IPS DF 6.9 (cell line): ENCODE results near the gene COL4A4.
A peak's percentile ranks its signal among the peaks of the same experiment; 100 is the strongest.

Experiments
- DNase-seq: peaks from one replicate; pipeline ENCODE4 v3.0.0-alpha.2; 2013; ENCODE audit warnings: low read depth, low spot score
- H3K27ac ChIP-seq: one replicate; pipeline ENCODE4 v1.5.1; 2013; ENCODE audit warnings: low read length, control low read depth
- H3K27me3 ChIP-seq: 2 replicates; pipeline ENCODE4 v1.6.1; 2013; ENCODE audit warnings: mild to moderate bottlenecking, low read length; ENCODE audit not compliant: control insufficient read depth, insufficient read depth
- H3K36me3 ChIP-seq: 2 replicates; pipeline ENCODE4 v1.6.1; 2013; ENCODE audit warnings: low read length; ENCODE audit not compliant: control insufficient read depth, insufficient read depth
- H3K4me1 ChIP-seq: 2 replicates; pipeline ENCODE4 v1.6.1; 2013; ENCODE audit warnings: low read length; ENCODE audit not compliant: control insufficient read depth, insufficient read depth
- H3K4me3 ChIP-seq: 2 replicates; pipeline ENCODE4 v1.5.1; 2013; ENCODE audit warnings: mild to moderate bottlenecking, low read length
- H3K9me3 ChIP-seq: 2 replicates; pipeline ENCODE4 v1.6.1; 2013; ENCODE audit warnings: low read length, inconsistent platforms; ENCODE audit not compliant: control insufficient read depth, insufficient read depth
- whole genome bisulfite sequencing: extraction: QIAGEN DNeasy Blood & Tissue Kit; methylation state at CpG from one replicate; pipeline ENCODE4 v1.1.7; 2013; ENCODE audit warnings: mixed read lengths, missing lambda C conversion rate; ENCODE audit not compliant: insufficient read length, insufficient coverage; 5-methylcytosine and 5-hydroxymethylcytosine counted together

The COL4A4 gene

GRCh38 chr2:227163998-227164762, at the start of gene COL4A4, which contains the start of gene COL4A3:
Gene COL4A4, minus strand, starts transcription at chr2:227164205. Its CDS starts 16,722 bp downstream, at chr2:227147483.
Gene COL4A3, plus strand, starts transcription at chr2:227164624. Its CDS starts 103 bp downstream, at chr2:227164727.
- Histone ChIP-seq H3K27ac (no peak within 1 kb of the TSS), H3K9me3 (no peaks in the 10 kb centered on the region), H3K4me3 (peak within 1 kb of the TSS; percentile 45; the same call in 1 of the 2 replicates), H3K27me3 (peaks cover 7% of the 10 kb centered on the region; the same call in 1 of the 2 replicates), H3K36me3 (no peaks in the 10 kb centered on the region), H3K4me1 (no peaks in the 10 kb centered on the region)
- no CpG with 5 or more reads among the region's 77 CpGs for WGBS
- DNase-seq = no peak

GRCh38 chr2:227207573-227207972, 43.6 kb upstream of the COL4A4 start:
- H3K36me3 ChIP-seq = no peaks in the 10 kb centered on the region
- no peaks in the 10 kb centered on the region for H3K9me3 ChIP-seq
- no peak overlapping the region for H3K27ac ChIP-seq
- no peak for DNase-seq
- H3K4me3 ChIP-seq = no peak overlapping the region
- H3K27me3 ChIP-seq = peaks cover 6% of the 10 kb centered on the region; the same call in 1 of the 2 replicates
- WGBS = no CpG with 5 or more reads among the region's 2 CpGs
- H3K4me1 ChIP-seq = peaks cover 2% of the 10 kb centered on the region; the same call in 1 of the 2 replicates

- H3K27ac ChIP-seq = no peak overlapping the region
- no peak for DNase-seq
- no peaks in the 10 kb centered on the region for H3K36me3 ChIP-seq
- H3K27me3 ChIP-seq = peaks cover 6% of the 10 kb centered on the region; the same call in 1 of the 2 replicates
- no peaks in the 10 kb centered on the region for H3K9me3 ChIP-seq
- peaks cover 2% of the 10 kb centered on the region; the same call in 1 of the 2 replicates for H3K4me1 ChIP-seq
- H3K4me3 ChIP-seq = no peak overlapping the region
- WGBS = no CpG with 5 or more reads among the region's 9 CpGs
These were observed 42.4 kb upstream of the COL4A4 start for GRCh38 chr2:227206406-227206805.

GRCh38 chr2:227205701-227206100, 41.7 kb upstream of the COL4A4 start:
- DNase-seq = no peak
- Histone ChIP-seq H3K27me3 (peaks cover 6% of the 10 kb centered on the region; the same call in 1 of the 2 replicates), H3K9me3 (no peaks in the 10 kb centered on the region), H3K36me3 (no peaks in the 10 kb centered on the region), H3K27ac (no peak overlapping the region), H3K4me1 (peaks cover 2% of the 10 kb centered on the region; the same call in 1 of the 2 replicates), H3K4me3 (no peak overlapping the region)
- 100% methylated on average over 1 of the region's 4 CpGs for WGBS

GRCh38 chr2:227204452-227204851, 40.4 kb upstream of the COL4A4 start:
- no peaks in the 10 kb centered on the region for H3K36me3 ChIP-seq
- peaks cover 6% of the 10 kb centered on the region; the same call in 1 of the 2 replicates for H3K27me3 ChIP-seq
- H3K27ac ChIP-seq = no peak overlapping the region
- no CpG with 5 or more reads among the region's 4 CpGs for WGBS
- no peaks in the 10 kb centered on the region for H3K9me3 ChIP-seq
- DNase-seq = no peak
- peaks cover 2% of the 10 kb centered on the region; the same call in 1 of the 2 replicates for H3K4me1 ChIP-seq
- H3K4me3 ChIP-seq = no peak overlapping the region

GRCh38 chr2:227201771-227202170, 37.8 kb upstream of the COL4A4 start:
- H3K4me3 ChIP-seq = no peak overlapping the region
- peaks cover 1% of the 10 kb centered on the region; the same call in 1 of the 2 replicates for H3K27me3 ChIP-seq
- H3K27ac ChIP-seq = no peak overlapping the region
- H3K9me3 ChIP-seq = no peaks in the 10 kb centered on the region
- no peak for DNase-seq
- no CpG with 5 or more reads among the region's 2 CpGs for WGBS
- no peaks in the 10 kb centered on the region for H3K4me1 ChIP-seq
- H3K36me3 ChIP-seq = no peaks in the 10 kb centered on the region

DNA sequence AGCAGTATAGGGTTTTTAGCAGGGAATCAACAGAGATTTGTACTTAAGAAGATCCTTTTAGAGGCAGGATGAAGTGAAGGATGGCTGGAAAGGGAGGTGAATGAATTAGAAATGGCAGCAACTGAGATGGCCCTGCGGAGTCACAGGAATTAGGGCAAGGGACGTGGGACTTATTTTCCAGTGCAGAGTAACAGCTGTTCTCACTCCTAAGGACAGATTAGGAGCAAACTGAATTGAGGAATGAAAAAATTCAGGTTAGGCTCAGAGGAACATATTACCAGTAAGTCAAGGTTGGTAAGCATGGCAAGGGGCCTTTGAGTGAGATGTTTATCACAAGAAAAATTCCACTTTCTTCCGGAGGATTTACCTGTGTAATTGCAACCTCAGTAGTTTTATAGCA, 34.9 kb upstream of the COL4A4 start:
- Histone ChIP-seq H3K4me3 (no peak overlapping the region), H3K27me3 (no peaks in the 10 kb centered on the region), H3K9me3 (no peaks in the 10 kb centered on the region), H3K27ac (no peak overlapping the region), H3K36me3 (no peaks in the 10 kb centered on the region), H3K4me1 (no peaks in the 10 kb centered on the region)
- no peak for DNase-seq
- no CpG with 5 or more reads among the region's 3 CpGs for WGBS

- Histone ChIP-seq H3K4me1 (peaks cover 1% of the 10 kb centered on the region; the same call in 1 of the 2 replicates), H3K9me3 (no peaks in the 10 kb centered on the region), H3K4me3 (no peak overlapping the region), H3K36me3 (no peaks in the 10 kb centered on the region), H3K27ac (no peak overlapping the region), H3K27me3 (no peaks in the 10 kb centered on the region)
- WGBS = no CpG with 5 or more reads among the region's 2 CpGs
- no peak for DNase-seq
These were observed 30.2 kb upstream of the COL4A4 start for GRCh38 chr2:227194219-227194618.

GRCh38 chr2:227192491-227192890, 28.5 kb upstream of the COL4A4 start:
- peaks cover 1% of the 10 kb centered on the region; the same call in 1 of the 2 replicates for H3K4me1 ChIP-seq
- no CpG with 5 or more reads among the region's 3 CpGs for WGBS

GRCh38 chr2:227191367-227191766, 27.4 kb upstream of the COL4A4 start:
- Histone ChIP-seq H3K36me3 (no peaks in the 10 kb centered on the region), H3K27me3 (no peaks in the 10 kb centered on the region), H3K4me3 (no peak overlapping the region), H3K9me3 (no peaks in the 10 kb centered on the region), H3K4me1 (peaks cover 1% of the 10 kb centered on the region; the same call in 1 of the 2 replicates), H3K27ac (no peak overlapping the region)
- WGBS = no CpG with 5 or more reads among the region's 3 CpGs
- no peak for DNase-seq

More at GRCh38 chr2:227192491-227192890, 28.5 kb upstream of the COL4A4 start:
- H3K9me3 ChIP-seq = no peaks in the 10 kb centered on the region
- H3K27me3 ChIP-seq = no peaks in the 10 kb centered on the region
- no peak overlapping the region for H3K4me3 ChIP-seq
- no peak overlapping the region for H3K27ac ChIP-seq
- DNase-seq = no peak
- H3K36me3 ChIP-seq = no peaks in the 10 kb centered on the region
